Smooth muscle cell (in vitro differentiated cells): ENCODE data around the gene LYSMD1. TPM values are rescaled to one million over a fixed set of nuclear protein-coding genes. Genes with fewer than 3 reads are reported as not detected.
"Not testable (repeated sequence)": the region's sequence is repeated elsewhere in the genome, so short reads cannot be mapped to it uniquely, and the experiment has no call there.

Experiments used
- DNase-seq: peaks from one replicate; lab custom pipeline; 2025; ENCODE audit not compliant: unreplicated experiment; lab: John Stamatoyannopoulos, UW
- H2AFZ ChIP-seq: fragments of 200-600 bp; sonication (generic); 2 replicates; pipeline ENCODE4 v1.6.0; 2016; ENCODE audit warnings: antibody characterized with exemption, low read depth, mild to moderate bottlenecking
- H3F3A ChIP-seq: fragments of 200-600 bp; sonication (generic); 2 replicates; pipeline ENCODE4 v1.6.0; 2017; ENCODE audit warnings: antibody characterized with exemption, low read depth
- H3K27ac ChIP-seq: fragments of 200-600 bp; sonication (generic); 2 replicates; pipeline ENCODE4 v1.5.1; 2016; ENCODE audit warnings: low read depth, mild to moderate bottlenecking
- H3K27me3 ChIP-seq: fragments of 200-600 bp; sonication (generic); 2 replicates; pipeline ENCODE4 v1.6.1; 2016; ENCODE audit warnings: low read depth, mild to moderate bottlenecking
- H3K36me3 ChIP-seq: fragments of 200-600 bp; sonication (generic); 2 replicates; pipeline ENCODE4 v1.5.1; 2016; ENCODE audit warnings: low read depth
- H3K4me1 ChIP-seq: fragments of 200-600 bp; sonication (generic); 2 replicates; pipeline ENCODE4 v1.5.1; 2016; ENCODE audit warnings: low read depth
- H3K4me2 ChIP-seq: fragments of 200-600 bp; sonication (generic); 2 replicates; pipeline ENCODE4 v1.6.0; 2016; ENCODE audit warnings: mild to moderate bottlenecking
- H3K4me3 ChIP-seq: fragments of 200-600 bp; sonication (generic); 2 replicates; pipeline ENCODE4 v1.5.1; 2016; ENCODE audit warnings: mild to moderate bottlenecking
- H3K79me2 ChIP-seq: fragments of 200-600 bp; sonication (generic); 2 replicates; pipeline ENCODE4 v1.6.0; 2016; ENCODE audit warnings: low read depth, mild to moderate bottlenecking
- H3K9ac ChIP-seq: fragments of 200-600 bp; sonication (generic); 2 replicates; pipeline ENCODE4 v1.6.0; 2016; ENCODE audit warnings: low read depth
- H3K9me3 ChIP-seq: fragments of 200-600 bp; sonication (generic); replicated peaks from 2 replicates; pipeline ENCODE4 v1.5.1; 2016; ENCODE audit warnings: low read depth
- H4K20me1 ChIP-seq: fragments of 200-600 bp; sonication (generic); 2 replicates; pipeline ENCODE4 v1.6.0; 2016; ENCODE audit warnings: low read depth
- CTCF ChIP-seq: fragments of 200-600 bp; sonication (generic); IDR thresholded peaks from 2 replicates; pipeline ENCODE4 v1.5.1; 2017; ENCODE audit warnings: borderline replicate concordance, mild to moderate bottlenecking, antibody characterized with exemption; ENCODE audit not compliant: insufficient read depth, poor library complexity, severe bottlenecking
- WGBS: methylation state at CpG from one replicate; pipeline ENCODE4 v1.1.7; 2016; ENCODE audit warnings: low lambda C conversion rate; 5-methylcytosine and 5-hydroxymethylcytosine counted together
- polyA plus RNA-seq: library from polyadenylated mRNA; unstranded; fragments of >200 nt; fragmentation: Nextera tagmentation; extraction: Ambion mirVana; gene quantifications from 2 replicates; pipeline ENCODE4 v1.2.1, GENCODE V29; 2016
- total RNA-seq: library from RNA; depleted of rRNA; stranded (reverse); fragments of >200 nt; gene quantifications from 2 replicates; pipeline ENCODE4 v1.2.3, GENCODE V29; 2014

The LYSMD1 gene
- total and polyA plus RNA-seq, 2 experiments from 2014 or later, result 2.5 to 9.7 TPM

- WGBS, result 93% methylated on average over 1 of the region's 1 CpG
- H3K9ac ChIP-seq, result no peak overlapping the region
- no peak overlapping the region for H3K4me3 ChIP-seq
- H3K79me2 ChIP-seq, result peaks cover 99% of the 10 kb centered on the region
- H3K27ac ChIP-seq, result peak overlapping the region; percentile 60
- no peaks in the 10 kb centered on the region for H3F3A ChIP-seq
- peaks cover 6% of the 10 kb centered on the region for H3K36me3 ChIP-seq
- peaks cover 100% of the 10 kb centered on the region for H4K20me1 ChIP-seq
- no peak overlapping the region for H3K4me2 ChIP-seq
- no peaks in the 10 kb centered on the region for H3K27me3 ChIP-seq
- H3K9me3 ChIP-seq, result no peaks in the 10 kb centered on the region
- peaks cover 3% of the 10 kb centered on the region for H3K4me1 ChIP-seq
- no peak for TF ChIP-seq CTCF
- DNase-seq, result no peak
- H2AFZ ChIP-seq, result no peak overlapping the region
These were observed 45.1 kb upstream of the LYSMD1 start for GRCh38 chr1:151210830-151211229.

- Histone ChIP-seq H4K20me1 (peaks cover 100% of the 10 kb centered on the region), H3K79me2 (peaks cover 99% of the 10 kb centered on the region)
- H3K27me3 ChIP-seq, H3K4me3 ChIP-seq, H3K27ac ChIP-seq, H3K36me3 ChIP-seq, H3K4me2 ChIP-seq, H2AFZ ChIP-seq, H3K9me3 ChIP-seq, H3K4me1 ChIP-seq, DNase-seq, H3K9ac ChIP-seq, H3F3A ChIP-seq: not testable (repeated sequence)
- WGBS, result 91% methylated on average over 12 of the region's 12 CpGs
These were observed 39.8 kb upstream of the LYSMD1 start for GRCh38 chr1:151205381-151205965.

GRCh38 chr1:151199873-151200581 lies 34.3 kb upstream of the LYSMD1 start:
- Histone ChIP-seq H3K36me3 (no peaks in the 10 kb centered on the region), H3K4me2 (peak overlapping the region; percentile 91), H3K27ac (peak overlapping the region; percentile 97), H3F3A (peaks cover 6% of the 10 kb centered on the region), H3K9me3 (no peaks in the 10 kb centered on the region), H3K79me2 (peaks cover 58% of the 10 kb centered on the region), H3K4me3 (peak overlapping the region; percentile 85), H3K4me1 (peaks cover 12% of the 10 kb centered on the region), H4K20me1 (peaks cover 56% of the 10 kb centered on the region), H3K27me3 (no peaks in the 10 kb centered on the region), H3K9ac (peak overlapping the region; percentile 96), H2AFZ (no peak overlapping the region)
- WGBS, result under 1% methylated on average over 11 of the region's 11 CpGs
- DNase-seq, result peak; percentile 3
- no peak for TF ChIP-seq CTCF

GRCh38 chr1:151198254-151199127 lies 32.8 kb upstream of the LYSMD1 start, which contains the start of gene PIP5K1A:
Gene PIP5K1A (plus strand): TSS chr1:151198552. CDS start chr1:151198997, 445 bp downstream.
- peak within 1 kb of the TSS; percentile 96 for H3K9ac ChIP-seq
- H2AFZ ChIP-seq, result peak within 1 kb of the TSS; percentile 56
- TF ChIP-seq CTCF, result no peak
- H3K4me3 ChIP-seq, result peak within 1 kb of the TSS; percentile 85
- H3K4me2 ChIP-seq, result peak within 1 kb of the TSS; percentile 91
- H4K20me1 ChIP-seq, result peaks cover 41% of the 10 kb centered on the region
- H3K36me3 ChIP-seq, result no peaks in the 10 kb centered on the region
- peak within 1 kb of the TSS; percentile 97 for H3K27ac ChIP-seq
- no peaks in the 10 kb centered on the region for H3K9me3 ChIP-seq
- WGBS, result 2% methylated on average over 60 of the region's 60 CpGs
- peaks cover 6% of the 10 kb centered on the region for H3F3A ChIP-seq
- H3K27me3 ChIP-seq, result no peaks in the 10 kb centered on the region
- peak; percentile 96 for DNase-seq
- peaks cover 43% of the 10 kb centered on the region for H3K79me2 ChIP-seq
- H3K4me1 ChIP-seq, result peaks cover 12% of the 10 kb centered on the region
